MCF 10A (cell line): ENCODE data around the gene MORC1. TPM values are rescaled to one million over a fixed set of nuclear protein-coding genes. Genes with fewer than 3 reads are reported as not detected.
A peak's percentile ranks its signal among the peaks of the same experiment; 100 is the strongest.

Experiments
- BruUV-seq: library from RNA; stranded (reverse); fragments of 400-500 nt; replicated peaks from 2 replicates; lab custom pipeline; 2021; lab: Mats Ljungman, UMichigan
- CTCF ChIA-PET: fragments of 300-600 bp; sonication (Branson Sonifier 250); formaldehyde crosslinking; extraction: SDS; loops from one replicate; lab custom pipeline; 2021; ENCODE audit warnings: antibody characterized with exemption, inconsistent platforms; lab: Yijun Ruan, JAX
- POLR2A ChIA-PET: fragments of 300-600, 350-650 bp; sonication (Branson Sonifier 250); formaldehyde crosslinking; extraction: SDS; loops from one replicate; lab custom pipeline; 2020; ENCODE audit warnings: antibody characterized with exemption, inconsistent platforms; lab: Yijun Ruan, JAX
- DNase-seq: peaks from one replicate; pipeline ENCODE4 v3.0.0-alpha.2; 2018; ENCODE audit not compliant: unreplicated experiment
- H3K27ac Mint-ChIP-seq: one replicate; pipeline ENCODE4 v1.8.0; 2022; ENCODE audit warnings: mild to moderate bottlenecking, low read depth, mixed read lengths; ENCODE audit not compliant: unreplicated experiment
- H3K27me3 Mint-ChIP-seq: one replicate; pipeline ENCODE4 v1.8.0; 2022; ENCODE audit warnings: mixed read lengths; ENCODE audit not compliant: insufficient read depth, unreplicated experiment
- H3K36me3 Mint-ChIP-seq: one replicate; pipeline ENCODE4 v1.8.0; 2022; ENCODE audit warnings: mild to moderate bottlenecking, moderate library complexity, mixed read lengths; ENCODE audit not compliant: insufficient read depth, unreplicated experiment
- H3K4me1 Mint-ChIP-seq: one replicate; pipeline ENCODE4 v1.8.0; 2022; ENCODE audit warnings: mixed read lengths; ENCODE audit not compliant: insufficient read depth, unreplicated experiment
- H3K4me3 Mint-ChIP-seq: one replicate; pipeline ENCODE4 v1.8.0; 2022; ENCODE audit warnings: mild to moderate bottlenecking, moderate library complexity, mixed read lengths; ENCODE audit not compliant: unreplicated experiment
- H3K9me3 Mint-ChIP-seq: one replicate; pipeline ENCODE4 v1.8.0; 2022; ENCODE audit warnings: mixed read lengths; ENCODE audit not compliant: unreplicated experiment
- CTCF ChIP-seq: fragments of 200-600 bp; IDR thresholded peaks from one replicate; pipeline ENCODE4 v1.8.0; 2022; ENCODE audit warnings: antibody characterized with exemption, mild to moderate bottlenecking; ENCODE audit not compliant: unreplicated experiment
- intact Hi-C: fragments of 100-400 bp; cut with micrococcal nuclease; formaldehyde crosslinking; loops from 2 replicates; pipeline ENCODE4 v1.14.1; 2022
- total RNA-seq: library from RNA; stranded (reverse); gene quantifications from 2 replicates; pipeline ENCODE4 v1.2.3, GENCODE V29; 2022

The MORC1 gene
- total RNA-seq, 1 experiment from 2014 or later, result not detected

GRCh38 chr3:109132801-109133473, 15.0 kb upstream of the MORC1 start:
- Mint-ChIP-seq H3K27me3 (no peaks in the 10 kb centered on the region), H3K27ac (no peak overlapping the region), H3K4me1 (no peaks in the 10 kb centered on the region), H3K9me3 (peaks cover 7% of the 10 kb centered on the region), H3K36me3 (no peaks in the 10 kb centered on the region), H3K4me3 (no peak overlapping the region)
- peak; percentile 20 for DNase-seq
- no TSS peak for BruUV-seq
- TF ChIP-seq CTCF, result no peak
- POLR2A ChIA-PET, result no interaction called here
- intact Hi-C loops, result no loop called here
- CTCF ChIA-PET, result no interaction called here

GRCh38 chr3:109131276-109131675, 13.3 kb upstream of the MORC1 start:
- H3K36me3 Mint-ChIP-seq, result no peaks in the 10 kb centered on the region
- intact Hi-C loops, result no loop called here

GRCh38 chr3:109127553-109127952, 9.6 kb upstream of the MORC1 start:
- BruUV-seq, result no TSS peak
- Mint-ChIP-seq H3K27me3 (no peaks in the 10 kb centered on the region), H3K9me3 (peaks cover 7% of the 10 kb centered on the region), H3K36me3 (no peaks in the 10 kb centered on the region), H3K4me3 (no peak overlapping the region), H3K4me1 (no peaks in the 10 kb centered on the region), H3K27ac (no peak overlapping the region)
- intact Hi-C loops, result no loop called here
- POLR2A ChIA-PET, result no interaction called here
- CTCF ChIA-PET, result no interaction called here
- TF ChIP-seq CTCF, result no peak
- DNase-seq, result no peak

More at GRCh38 chr3:109131276-109131675, 13.3 kb upstream of the MORC1 start:
- Mint-ChIP-seq H3K27me3 (no peaks in the 10 kb centered on the region), H3K4me1 (no peaks in the 10 kb centered on the region), H3K27ac (no peak overlapping the region), H3K9me3 (peaks cover 7% of the 10 kb centered on the region), H3K4me3 (no peak overlapping the region)
- CTCF ChIA-PET, result interaction anchor here (0.7 to 2.0 kb wide), 3 partner anchors 50 to 469 kb away, joined by 3 to 8 read pairs (median 6); no protein-coding TSS in a partner anchor
- no TSS peak for BruUV-seq
- no peak for DNase-seq
- POLR2A ChIA-PET, result no interaction called here
- no peak for TF ChIP-seq CTCF

- Mint-ChIP-seq H3K27ac (no peak overlapping the region), H3K4me3 (no peak overlapping the region), H3K36me3 (no peaks in the 10 kb centered on the region), H3K27me3 (no peaks in the 10 kb centered on the region), H3K9me3 (peaks cover 7% of the 10 kb centered on the region), H3K4me1 (no peaks in the 10 kb centered on the region)
- intact Hi-C loops, result no loop called here
- ChIA-PET POLR2A (no interaction called here), CTCF (no interaction called here)
- no peak for DNase-seq
- TF ChIP-seq CTCF, result no peak
- BruUV-seq, result no TSS peak
These were observed 8.0 kb upstream of the MORC1 start for GRCh38 chr3:109125902-109126301.
